Measurements from ENCODE around the gene PASK. TPM values are rescaled to one million over a fixed set of nuclear protein-coding genes. Genes with fewer than 3 reads are reported as not detected.

PASK gene
- total RNA-seq, 1 experiment from 2014 or later = 45.8 TPM

DNA sequence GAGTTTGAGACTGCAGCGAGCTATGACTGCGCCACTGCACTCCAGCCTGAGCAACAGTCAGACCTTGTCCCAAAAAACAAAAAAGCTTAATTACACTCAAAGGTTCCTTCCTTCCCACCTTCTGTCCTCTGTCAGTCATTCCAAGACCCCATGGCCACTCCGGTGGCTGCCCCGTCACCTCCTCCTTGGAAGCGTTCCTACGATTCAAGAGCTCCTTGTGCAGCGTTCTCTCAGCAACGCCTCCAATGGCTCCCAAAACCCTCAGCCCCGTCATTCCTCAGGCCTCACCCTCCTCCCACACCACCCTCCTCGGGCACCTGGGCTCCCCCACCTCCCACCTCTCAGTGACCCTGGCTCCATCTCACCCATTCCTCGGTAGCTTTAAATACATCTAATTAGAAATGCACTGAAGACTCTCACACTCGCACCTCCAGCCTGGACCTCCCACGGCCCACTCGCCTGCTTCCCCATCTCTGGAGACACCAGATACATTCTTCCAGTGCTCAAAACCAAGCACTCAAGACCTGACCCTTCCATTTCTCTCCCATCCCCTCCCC is 8.0 kb downstream of the PASK start:
- Histone ChIP-seq H3K27ac (ENCODE audit: low read depth, low read length) (no peak overlapping the region), H3K9ac (ENCODE audit: low read length) (no peak overlapping the region), H3K4me1 (ENCODE audit: control insufficient read depth in 1 of 2, insufficient read depth in 2 of 2, low read length in 2 of 2) (no peaks in the 10 kb centered on the region), H3K4me2 (ENCODE audit: low read length) (no peak overlapping the region), H3K36me3 (ENCODE audit: control insufficient read depth in 1 of 2, insufficient read depth in 2 of 2, low read length in 2 of 2) (peaks cover 0 to 4% of the 10 kb centered on the region in 2 experiments; a peak in 2 of 4 replicates), H4K20me1 (ENCODE audit: insufficient read depth) (no peaks in the 10 kb centered on the region), H3K79me2 (ENCODE audit: insufficient read depth, low read length) (peaks cover 17% of the 10 kb centered on the region; the same call in 1 of the 2 replicates), H3K4me3 (replicated peaks in 1 of 2; ENCODE audit: low read depth in 1 of 2, low read length in 2 of 2) (no peak overlapping the region), H3K9me3 (ENCODE audit: control insufficient read depth in 1 of 2, insufficient read depth in 1 of 2, low read depth in 1 of 2, low read length in 2 of 2) (no peaks in the 10 kb centered on the region), H2AFZ (ENCODE audit: low read depth, low read length, poor library complexity, severe bottlenecking) (no peak overlapping the region), H3K27me3 (ENCODE audit: insufficient read depth, low read length) (no peaks in the 10 kb centered on the region), H3K9me2 (ENCODE audit: insufficient read depth) (no peaks in the 10 kb centered on the region)
- intact Hi-C loops (cut with micrococcal nuclease) = no loop called here
- no peak for DNase-seq (ENCODE audit: low read depth, low spot score)
- TF ChIP-seq ELF1 (IDR thresholded peaks at IDR 0.05; ENCODE audit: borderline replicate concordance, low read depth) (no peak), SP1 (IDR thresholded peaks at IDR 0.05; ENCODE audit: low read depth) (no peak), ATF3 (IDR thresholded peaks at IDR 0.05) (no peak), POLR2AphosphoS5 (IDR thresholded peaks at IDR 0.05; ENCODE audit: low read depth, low read length) (no peak), CEBPB (IDR thresholded peaks at IDR 0.05; ENCODE audit: low read depth) (no peak), EZH2phosphoT487 (IDR thresholded peaks at IDR 0.05; ENCODE audit: borderline replicate concordance) (no peak), FOSL1 (IDR thresholded peaks at IDR 0.05; ENCODE audit: low read depth) (no peak), ZBTB33 (IDR thresholded peaks at IDR 0.05; ENCODE audit: extremely low read depth, insufficient replicate concordance, low read length) (no peak), SIN3A (IDR thresholded peaks at IDR 0.05; ENCODE audit: low read depth) (no peak), ZNF274 (IDR thresholded peaks at IDR 0.05; ENCODE audit: low read depth, low read length) (no peak), POLR2A (IDR thresholded peaks at IDR 0.05; ENCODE audit: borderline replicate concordance, extremely low read depth, insufficient read depth, insufficient read length) (no peak), ZFX (IDR thresholded peaks at IDR 0.05) (no peak), TCF7L2 (IDR thresholded peaks at IDR 0.05; ENCODE audit: borderline replicate concordance, extremely low read depth, insufficient read depth, insufficient read length) (no peak), RAD21 (IDR thresholded peaks at IDR 0.05; ENCODE audit: low read depth) (no peak), JUND (IDR thresholded peaks at IDR 0.05) (no peak), SRF (IDR thresholded peaks at IDR 0.05; ENCODE audit: low read depth) (no peak)
- TF ChIP-seq, protein P1, sequence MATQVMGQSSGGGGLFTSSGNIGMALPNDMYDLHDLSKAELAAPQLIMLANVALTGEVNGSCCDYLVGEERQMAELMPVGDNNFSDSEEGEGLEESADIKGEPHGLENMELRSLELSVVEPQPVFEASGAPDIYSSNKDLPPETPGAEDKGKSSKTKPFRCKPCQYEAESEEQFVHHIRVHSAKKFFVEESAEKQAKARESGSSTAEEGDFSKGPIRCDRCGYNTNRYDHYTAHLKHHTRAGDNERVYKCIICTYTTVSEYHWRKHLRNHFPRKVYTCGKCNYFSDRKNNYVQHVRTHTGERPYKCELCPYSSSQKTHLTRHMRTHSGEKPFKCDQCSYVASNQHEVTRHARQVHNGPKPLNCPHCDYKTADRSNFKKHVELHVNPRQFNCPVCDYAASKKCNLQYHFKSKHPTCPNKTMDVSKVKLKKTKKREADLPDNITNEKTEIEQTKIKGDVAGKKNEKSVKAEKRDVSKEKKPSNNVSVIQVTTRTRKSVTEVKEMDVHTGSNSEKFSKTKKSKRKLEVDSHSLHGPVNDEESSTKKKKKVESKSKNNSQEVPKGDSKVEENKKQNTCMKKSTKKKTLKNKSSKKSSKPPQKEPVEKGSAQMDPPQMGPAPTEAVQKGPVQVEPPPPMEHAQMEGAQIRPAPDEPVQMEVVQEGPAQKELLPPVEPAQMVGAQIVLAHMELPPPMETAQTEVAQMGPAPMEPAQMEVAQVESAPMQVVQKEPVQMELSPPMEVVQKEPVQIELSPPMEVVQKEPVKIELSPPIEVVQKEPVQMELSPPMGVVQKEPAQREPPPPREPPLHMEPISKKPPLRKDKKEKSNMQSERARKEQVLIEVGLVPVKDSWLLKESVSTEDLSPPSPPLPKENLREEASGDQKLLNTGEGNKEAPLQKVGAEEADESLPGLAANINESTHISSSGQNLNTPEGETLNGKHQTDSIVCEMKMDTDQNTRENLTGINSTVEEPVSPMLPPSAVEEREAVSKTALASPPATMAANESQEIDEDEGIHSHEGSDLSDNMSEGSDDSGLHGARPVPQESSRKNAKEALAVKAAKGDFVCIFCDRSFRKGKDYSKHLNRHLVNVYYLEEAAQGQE (IDR thresholded peaks at IDR 0.05; ENCODE audit: low read depth) = no peak
- TF ChIP-seq, protein P2, sequence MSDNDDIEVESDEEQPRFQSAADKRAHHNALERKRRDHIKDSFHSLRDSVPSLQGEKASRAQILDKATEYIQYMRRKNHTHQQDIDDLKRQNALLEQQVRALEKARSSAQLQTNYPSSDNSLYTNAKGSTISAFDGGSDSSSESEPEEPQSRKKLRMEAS (IDR thresholded peaks at IDR 0.05) = no peak
- ChIA-PET RAD21 (ENCODE audit: low non-redundant PET in 1 of 2, low total read pairs in 2 of 2, uncharacterized antibody in 2 of 2, unreplicated experiment in 2 of 2) (no interaction called here), CTCF (no interaction called here), POLR2A (interaction anchor here (1.7 kb wide), 1 partner anchor 9 kb away, joined by 4 read pairs; the partner anchor contains the start of gene PPP1R7)
- ATAC-seq = no peak
- no TSS peak for BruUV-seq (replicated peaks)

Data from HCT116 (cell line).